A673 (cell line): ENCODE data around the gene PADI6. TPM values are rescaled to one million over a fixed set of nuclear protein-coding genes. Genes with fewer than 3 reads are reported as not detected.

Experiments
- BruUV-seq: library from RNA; stranded (reverse); fragments of 400-500 nt; replicated peaks from 2 replicates; lab custom pipeline; 2021; lab: Mats Ljungman, UMichigan
- CTCF ChIA-PET: fragments of 300-600 bp; sonication (Branson Sonifier 250); formaldehyde crosslinking; loops from one replicate; lab custom pipeline; 2022; ENCODE audit warnings: antibody characterized with exemption; lab: Charles Lee
- POLR2A ChIA-PET: fragments of 300-600 bp; sonication (Branson Sonifier 250); formaldehyde crosslinking; loops from one replicate; lab custom pipeline; 2022; ENCODE audit warnings: antibody characterized with exemption; ENCODE audit not compliant: low non-redundant PET; lab: Charles Lee
- DNase-seq: peaks from one replicate; pipeline ENCODE4 v3.0.0-alpha.2; 2015; ENCODE audit warnings: low spot score
- H3K27ac ChIP-seq: fragments of 200-600 bp; sonication (generic); 2 replicates; pipeline ENCODE4 v1.5.1; 2016; ENCODE audit warnings: mixed run types, low read depth, mild to moderate bottlenecking, mixed read lengths, antibody characterized with exemption, low read length; ENCODE audit not compliant: poor library complexity, severe bottlenecking
- H3K27me3 ChIP-seq: fragments of 200-600 bp; sonication (generic); replicated peaks from 2 replicates; pipeline ENCODE4 v1.6.1; 2017; ENCODE audit warnings: mixed run types, low read depth, mild to moderate bottlenecking, mixed read lengths, antibody characterized with exemption, low read length; ENCODE audit not compliant: insufficient read depth, poor library complexity
- H3K36me3 ChIP-seq: fragments of 200-600 bp; sonication (generic); 2 replicates; pipeline ENCODE4 v1.6.1; 2016; ENCODE audit warnings: mixed run types, mild to moderate bottlenecking, mixed read lengths, antibody characterized with exemption, low read length; ENCODE audit not compliant: insufficient read depth, poor library complexity, severe bottlenecking
- H3K4me1 ChIP-seq: fragments of 200-600 bp; sonication (generic); 2 replicates; pipeline ENCODE4 v1.6.1; 2017; ENCODE audit warnings: mixed run types, mild to moderate bottlenecking, mixed read lengths, antibody characterized with exemption, low read length; ENCODE audit not compliant: insufficient read depth, poor library complexity, severe bottlenecking
- H3K4me3 ChIP-seq: fragments of 200-600 bp; sonication (generic); 2 replicates; pipeline ENCODE4 v1.5.1; 2016; ENCODE audit warnings: low read depth, mixed run types, mild to moderate bottlenecking, mixed read lengths, low read length; ENCODE audit not compliant: poor library complexity, severe bottlenecking
- H3K9me3 ChIP-seq: fragments of 200-600 bp; sonication (generic); 2 replicates; pipeline ENCODE4 v1.6.1; 2016; ENCODE audit warnings: mixed run types, low read depth, mild to moderate bottlenecking, mixed read lengths, antibody characterized with exemption, low read length; ENCODE audit not compliant: poor library complexity, severe bottlenecking
- CTCF ChIP-seq: fragments of 300-800, 200-600 bp; sonication (generic); conservative IDR thresholded peaks from 2 replicates; pipeline ENCODE4 v1.5.1; 2017; ENCODE audit warnings: low read depth, mild to moderate bottlenecking, antibody characterized with exemption, low read length, moderate library complexity, mixed read lengths
- EZH2 ChIP-seq: fragments of 200-600 bp; sonication (generic); IDR thresholded peaks from 2 replicates; pipeline ENCODE4 v1.6.1; 2017; ENCODE audit warnings: borderline replicate concordance, low read depth, mild to moderate bottlenecking, mixed read lengths, antibody characterized with exemption, low read length; ENCODE audit not compliant: poor library complexity, severe bottlenecking
- intact Hi-C: fragments of 100-400 bp; cut with micrococcal nuclease; formaldehyde crosslinking; loops from one replicate; pipeline ENCODE4 v1.10.0; 2022; ENCODE audit not compliant: unreplicated experiment
- total RNA-seq: library from RNA; stranded (reverse); gene quantifications from 2 replicates; pipeline ENCODE4 v1.2.3, GENCODE V29; 2021

Gene PADI6
- total RNA-seq, 1 experiment from 2014 or later = not detected

DNA sequence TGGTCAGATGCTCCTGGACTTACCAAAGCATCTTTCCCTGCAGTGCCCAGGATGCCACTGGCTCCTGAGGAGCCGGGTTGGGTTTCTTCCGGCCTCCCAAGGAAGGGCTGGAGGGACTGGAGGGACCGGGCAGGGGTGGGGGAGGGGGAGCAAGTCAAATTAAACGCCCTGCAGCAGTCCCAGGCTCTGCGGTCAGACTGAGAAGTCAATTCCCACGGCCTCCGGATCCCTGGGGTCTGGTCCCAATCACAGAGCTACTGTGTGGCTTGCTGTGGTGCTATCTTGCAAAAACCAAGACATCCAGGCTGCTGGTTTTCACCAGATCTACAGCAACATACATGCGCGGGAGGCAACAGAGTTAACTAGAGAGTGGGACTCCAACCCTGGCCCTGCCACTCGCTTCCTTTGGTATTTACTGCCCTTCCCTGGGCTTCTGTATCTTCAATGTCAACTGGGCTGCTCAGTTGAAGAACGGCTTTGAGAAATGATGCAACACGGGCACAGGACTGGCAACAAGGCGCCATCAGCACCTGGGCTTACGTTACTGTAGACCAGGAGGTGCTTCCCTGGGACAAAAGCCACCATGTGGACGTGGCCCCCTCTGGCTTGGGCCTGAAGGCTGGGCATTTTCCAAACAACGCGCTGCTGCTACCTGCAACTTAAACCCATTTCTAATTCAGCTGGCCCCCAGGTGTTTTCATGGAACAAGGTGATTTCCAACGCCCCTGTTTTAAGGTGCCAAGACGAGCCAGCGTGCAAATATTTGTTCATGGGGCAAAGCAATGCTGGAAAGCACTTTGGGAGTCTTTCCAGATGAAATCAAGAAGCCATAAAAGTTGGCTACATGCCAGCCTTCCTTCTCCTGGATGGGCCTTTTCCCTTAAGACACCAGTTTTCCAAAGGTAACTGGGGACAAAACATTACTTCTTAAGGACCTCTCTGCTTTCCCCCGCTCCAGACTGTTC lies 56.0 kb downstream of the PADI6 start:
- no peak overlapping the region for H3K27ac ChIP-seq
- ChIA-PET POLR2A (no interaction called here), CTCF (no interaction called here)

GRCh38 chr1:17429183-17429582 lies 57.2 kb downstream of the PADI6 start:
- TF ChIP-seq CTCF = no peak
- TF ChIP-seq EZH2 = no peak
- Histone ChIP-seq H3K27ac (no peak overlapping the region), H3K4me3 (no peak overlapping the region), H3K9me3 (no peaks in the 10 kb centered on the region), H3K27me3 (no peaks in the 10 kb centered on the region), H3K36me3 (peaks cover 82% of the 10 kb centered on the region), H3K4me1 (no peaks in the 10 kb centered on the region)
- intact Hi-C loops = no loop called here
- no peak for DNase-seq
- BruUV-seq = no TSS peak
- ChIA-PET POLR2A (no interaction called here), CTCF (no interaction called here)

More for the DNA sequence above, 56.0 kb downstream of the PADI6 start:
- no peak overlapping the region for H3K4me3 ChIP-seq
- no peaks in the 10 kb centered on the region for H3K4me1 ChIP-seq
- no peak for DNase-seq
- intact Hi-C loops = no loop called here
- H3K27me3 ChIP-seq = no peaks in the 10 kb centered on the region
- no peaks in the 10 kb centered on the region for H3K9me3 ChIP-seq
- TF ChIP-seq EZH2 (no peak), CTCF (no peak)
- peaks cover 82% of the 10 kb centered on the region for H3K36me3 ChIP-seq
- BruUV-seq = no TSS peak

DNA sequence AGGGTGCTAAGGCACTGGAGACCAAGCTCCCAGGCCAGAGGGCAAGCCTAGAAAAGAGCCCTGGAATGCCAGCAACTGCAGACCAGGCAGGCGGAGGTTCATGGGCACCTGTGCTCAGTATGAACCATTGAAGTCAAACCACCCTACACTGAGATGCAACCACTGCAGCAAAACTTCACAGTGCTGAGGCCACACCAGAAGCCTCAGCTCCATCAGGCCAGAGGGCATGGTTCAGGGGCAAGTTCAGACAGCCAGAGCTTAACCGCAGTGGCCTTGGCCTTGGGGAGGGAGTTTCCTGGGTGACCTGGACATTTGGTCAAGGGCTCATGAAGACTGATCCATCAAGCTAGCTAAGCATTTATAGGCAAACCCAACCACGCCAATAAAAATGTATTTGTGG lies 60.4 kb downstream of the PADI6 start:
- CTCF ChIA-PET = no interaction called here
- POLR2A ChIA-PET = no interaction called here
- TF ChIP-seq EZH2 = no peak
- TF ChIP-seq CTCF = no peak
- Histone ChIP-seq H3K27ac (no peak overlapping the region), H3K4me1 (peaks cover 8% of the 10 kb centered on the region), H3K36me3 (peaks cover 74% of the 10 kb centered on the region), H3K4me3 (no peak overlapping the region), H3K9me3 (no peaks in the 10 kb centered on the region), H3K27me3 (no peaks in the 10 kb centered on the region)
- DNase-seq = no peak
- no TSS peak for BruUV-seq
- intact Hi-C loops = no loop called here
